Stimulated activated CD8-positive, alpha-beta memory T cell treated with anti-CD3 and anti-CD28 coated beads, Interleukin-12 subunit alpha, Interleukin-12 subunit beta, amount 100 ng/mL, for 1 hour (primary cell): ENCODE measurements around the gene ELMO3.

Source experiments
- DNase-seq: peaks from one replicate; pipeline ENCODE4 v3.0.0-alpha.2; 2020; ENCODE audit warnings: low read depth

Gene ELMO3

GRCh38 chr16:67163999-67164558 lies 34.9 kb upstream of the ELMO3 start:
- DNase-seq = no peak

- DNase-seq = no peak
Measured at GRCh38 chr16:67164599-67165061, 34.3 kb upstream of the ELMO3 start, which contains the start of gene HSF4. HSF4 (plus strand) TSS chr16:67164745; CDS start chr16:67164812, 67 bp downstream.

- no peak for DNase-seq
Measured at GRCh38 chr16:67165121-67166078, 33.5 kb upstream of the ELMO3 start.

GRCh38 chr16:67166110-67166547 lies 32.8 kb upstream of the ELMO3 start:
- no peak for DNase-seq

GRCh38 chr16:67166598-67167168 lies 32.2 kb upstream of the ELMO3 start:
- DNase-seq = no peak

- no peak for DNase-seq
Measured at GRCh38 chr16:67167588-67167987, 31.3 kb upstream of the ELMO3 start.

GRCh38 chr16:67169011-67169451 lies 29.9 kb upstream of the ELMO3 start:
- no peak for DNase-seq

GRCh38 chr16:67169642-67170167 lies 29.2 kb upstream of the ELMO3 start:
- no peak for DNase-seq

GRCh38 chr16:67170168-67170948 lies 28.6 kb upstream of the ELMO3 start, which contains the start of gene NOL3:
NOL3 (plus strand) TSS chr16:67170538.
- no peak for DNase-seq

- no peak for DNase-seq
Measured at GRCh38 chr16:67170949-67171649, 27.8 kb upstream of the ELMO3 start.

GRCh38 chr16:67173323-67173722 lies 25.6 kb upstream of the ELMO3 start:
- DNase-seq = no peak

GRCh38 chr16:67173808-67174705 lies 24.9 kb upstream of the ELMO3 start:
- DNase-seq = peak; percentile 25

- no peak for DNase-seq
Measured at GRCh38 chr16:67174706-67175231, 24.2 kb upstream of the ELMO3 start.

GRCh38 chr16:67176662-67177061 lies 22.3 kb upstream of the ELMO3 start:
- DNase-seq = no peak

GRCh38 chr16:67177743-67178699 lies 20.9 kb upstream of the ELMO3 start:
- DNase-seq = no peak

- no peak for DNase-seq
Measured at GRCh38 chr16:67179421-67180080, 19.4 kb upstream of the ELMO3 start.

GRCh38 chr16:67180166-67180565 lies 18.8 kb upstream of the ELMO3 start:
- no peak for DNase-seq

- DNase-seq = no peak
Measured at GRCh38 chr16:67181346-67181745, 17.6 kb upstream of the ELMO3 start.
